ENCODE data around the gene JCHAIN. TPM values are rescaled to one million over a fixed set of nuclear protein-coding genes. Genes with fewer than 3 reads are reported as not detected.
A peak's percentile ranks its signal among the peaks of the same experiment; 100 is the strongest.

The JCHAIN gene
- total RNA-seq, 1 donor from 2014 or later = not detected

DNA sequence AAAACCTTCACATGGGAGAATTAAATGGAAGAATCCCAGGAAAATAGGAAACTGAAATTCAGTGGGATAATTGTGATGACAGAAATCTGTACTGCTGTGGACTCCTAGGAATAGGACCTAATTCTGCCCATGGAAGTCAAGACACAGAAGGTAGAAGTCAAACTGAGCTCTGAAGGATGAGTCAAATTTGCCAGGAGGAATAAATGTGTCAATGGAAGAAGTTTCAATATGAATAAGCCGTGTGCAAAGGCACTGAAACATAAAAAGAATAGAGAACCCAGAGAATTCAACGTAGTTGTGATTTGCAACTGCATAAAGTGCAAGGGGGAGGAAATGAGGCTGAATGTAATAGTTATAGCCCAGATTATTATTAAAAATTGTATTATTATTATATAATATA, 26.1 kb downstream of the JCHAIN start:
- no peak for DNase-seq (ENCODE audit: low spot score)

DNA sequence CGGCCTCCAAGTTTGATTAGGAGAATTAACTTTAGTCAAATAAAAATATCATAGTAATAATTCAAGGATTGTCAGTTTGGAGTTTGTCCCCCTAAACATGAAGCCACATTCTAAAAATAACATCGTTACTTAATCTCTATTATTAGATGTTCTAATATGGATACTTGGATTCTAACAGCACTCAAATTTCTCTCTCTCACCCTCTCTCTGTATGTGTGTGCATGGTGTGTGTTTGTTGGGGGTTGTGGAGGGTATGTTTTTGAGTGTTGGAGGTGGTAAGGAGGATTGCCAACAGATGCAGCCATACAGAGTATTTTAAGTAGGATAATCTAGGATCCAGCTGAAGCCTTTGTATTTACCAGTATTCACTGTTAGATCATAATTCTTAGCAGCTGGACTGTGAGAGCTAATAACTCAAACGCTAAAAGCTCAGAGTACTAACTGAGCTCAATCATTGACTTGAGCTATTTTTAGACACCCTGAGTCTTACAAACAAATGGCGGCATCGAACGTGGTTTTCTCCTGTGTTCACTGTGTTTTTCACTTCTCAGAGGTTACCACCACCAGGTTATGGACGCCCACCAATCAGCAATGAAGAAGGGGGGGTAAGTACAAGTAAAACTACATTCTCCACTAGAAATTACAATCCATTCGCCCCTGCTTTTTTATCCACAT, 28.9 kb downstream of the JCHAIN start:
- peak; percentile 46 for DNase-seq (ENCODE audit: low spot score)

DNA sequence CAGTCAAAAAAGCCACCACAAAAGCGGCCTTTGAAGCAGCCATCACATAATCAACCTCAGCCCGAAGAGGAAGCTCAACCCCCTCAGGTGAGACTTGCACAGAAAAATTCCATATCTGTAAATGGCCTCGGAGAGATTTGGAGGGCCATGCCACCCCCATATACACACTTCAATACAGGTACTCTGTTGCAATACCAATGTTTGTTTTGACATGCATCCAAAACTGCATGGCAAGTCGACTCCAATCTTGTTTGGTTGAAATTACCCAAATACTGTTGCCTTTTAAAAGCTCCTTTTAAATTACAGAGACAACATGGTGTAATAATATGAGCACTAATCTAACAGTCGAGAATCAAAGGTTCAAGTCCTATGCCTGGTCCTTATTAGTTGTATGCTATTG, 31.8 kb downstream of the JCHAIN start:
- no peak for DNase-seq (ENCODE audit: low spot score)

DNA sequence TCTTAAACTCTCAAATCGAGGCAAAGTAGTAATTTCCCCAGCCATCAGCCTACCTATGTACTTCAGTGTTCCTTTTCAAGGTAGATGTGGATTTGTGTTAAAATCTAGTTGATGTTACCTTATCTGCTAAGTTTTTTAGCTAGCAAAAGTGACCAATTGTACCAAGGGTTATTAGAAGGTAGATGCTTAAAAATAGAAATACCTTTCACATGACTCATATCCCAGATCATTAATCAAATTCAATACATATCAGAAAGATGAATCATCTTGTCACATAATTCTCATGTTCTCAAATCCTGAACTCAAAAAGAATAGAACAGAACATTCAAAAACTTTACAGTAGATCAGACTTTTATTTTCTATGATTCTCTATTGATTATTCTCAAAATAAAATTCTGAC, 34.3 kb downstream of the JCHAIN start:
- no peak for DNase-seq (ENCODE audit: low spot score)

DNA sequence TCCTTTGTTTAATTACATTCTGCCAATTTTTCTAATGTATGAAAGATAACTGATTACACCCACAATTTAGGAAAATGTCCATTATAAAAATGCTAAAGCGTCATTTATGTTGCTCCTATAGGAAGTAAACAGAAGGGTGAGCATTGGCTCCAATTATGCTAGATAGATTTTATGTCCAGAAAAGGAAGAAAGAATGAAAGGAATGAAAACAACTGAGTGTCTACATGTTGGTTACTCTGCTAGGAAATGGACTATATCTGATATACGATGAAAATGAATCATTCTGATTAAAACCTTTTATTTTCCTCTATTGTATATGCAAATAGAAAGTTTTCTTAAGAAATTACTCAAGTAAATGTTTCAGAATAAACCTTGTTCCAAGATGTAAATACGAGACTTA, 36.1 kb downstream of the JCHAIN start:
- DNase-seq (ENCODE audit: low spot score) = no peak

DNA sequence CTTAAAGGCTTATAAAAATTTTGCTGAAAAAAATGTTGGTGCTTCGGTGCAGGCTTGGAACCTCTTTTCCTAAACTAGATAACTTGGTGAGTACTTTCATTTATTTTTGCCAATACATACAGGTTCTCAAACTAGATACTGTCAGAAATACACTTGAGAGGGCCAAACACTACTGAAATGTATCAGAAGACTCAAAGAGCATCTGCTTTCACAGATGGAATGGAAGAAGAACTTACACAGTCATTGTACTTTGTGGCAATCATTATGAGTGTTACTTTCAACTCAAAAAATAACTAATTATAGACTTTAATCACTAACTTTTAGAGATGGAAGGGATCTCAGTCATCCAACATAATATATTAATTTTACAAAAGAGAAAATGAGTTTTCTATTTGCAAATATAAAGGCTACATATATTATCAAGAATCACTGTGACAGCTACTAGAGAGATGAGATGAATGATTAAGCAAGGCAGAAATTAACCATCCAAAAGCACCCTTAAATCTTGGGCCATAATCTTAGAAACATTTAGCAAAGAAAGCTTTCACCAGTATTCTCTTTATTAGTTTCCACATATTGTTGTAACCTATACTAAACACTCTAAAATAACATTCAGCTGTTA, 36.7 kb downstream of the JCHAIN start:
- no peak for DNase-seq (ENCODE audit: low spot score)

DNA sequence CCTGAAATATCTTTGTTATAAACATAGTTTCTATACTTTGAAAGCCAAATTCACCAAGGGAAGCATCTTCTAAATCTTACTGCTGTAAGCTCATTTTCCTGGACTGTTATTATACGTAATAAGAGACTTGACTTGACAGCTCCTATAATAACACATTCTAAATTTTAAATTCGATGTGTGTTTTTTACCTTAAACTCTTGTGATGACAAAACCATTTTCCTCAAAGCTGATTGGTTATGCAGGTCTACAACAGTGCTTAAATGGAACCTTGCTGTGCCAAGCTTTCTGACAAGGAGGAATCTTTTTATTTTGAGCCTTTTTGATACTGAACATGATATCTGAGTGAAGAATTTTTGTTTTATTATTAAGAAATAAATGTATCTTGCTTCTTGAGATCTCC, 37.9 kb downstream of the JCHAIN start, which contains the start of gene ENAM:
TSS of gene ENAM (plus strand) at position 301 of the 400 bp plus-strand sequence. CDS start 757 bp downstream, outside the sequence.
- DNase-seq (ENCODE audit: low spot score) = no peak

DNA sequence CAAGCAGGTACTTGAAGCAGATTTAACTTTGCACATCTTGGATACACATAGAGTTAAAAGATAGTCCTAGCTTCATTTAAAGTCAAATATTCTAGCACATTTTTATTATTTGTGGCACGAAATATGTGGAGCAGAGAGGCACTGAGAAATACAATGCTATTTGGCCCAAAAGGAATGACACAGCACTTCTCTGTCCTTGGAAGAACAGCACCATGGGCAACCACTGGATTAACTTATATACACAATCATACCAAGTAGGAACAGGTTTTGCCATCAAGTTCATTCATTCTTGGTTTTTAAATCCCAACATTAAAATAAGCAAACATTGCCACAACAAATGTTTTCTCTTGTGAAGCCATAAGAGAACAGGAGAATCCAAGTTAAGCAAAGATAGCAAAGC, 38.7 kb downstream of the JCHAIN start:
- no peak for DNase-seq (ENCODE audit: low spot score)

DNA sequence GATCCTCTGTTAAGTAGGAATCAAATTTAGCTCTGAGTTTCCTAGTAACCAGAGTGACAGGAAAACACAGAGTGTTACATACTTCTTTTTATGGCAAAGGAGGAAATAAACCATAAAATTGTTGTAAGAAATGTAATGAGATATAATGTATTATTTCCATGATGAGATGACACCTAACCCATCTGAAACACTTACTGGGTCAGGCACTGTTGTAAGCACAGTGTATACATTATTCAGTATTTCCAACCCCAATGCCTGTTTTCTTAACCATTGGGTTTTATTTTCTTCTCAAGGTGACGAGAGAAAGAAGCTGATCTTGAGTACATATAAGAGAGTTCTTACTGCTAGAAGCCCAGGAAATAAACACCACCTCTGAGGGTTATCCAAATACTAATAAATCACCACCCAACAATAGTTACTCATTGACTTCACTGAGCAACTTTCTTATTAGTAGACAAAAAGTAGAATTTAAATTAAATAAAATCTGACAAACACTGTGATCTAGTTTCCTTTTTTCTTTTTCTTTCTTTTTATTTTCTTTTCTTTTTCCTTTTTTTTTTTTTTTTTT, 42.0 kb downstream of the JCHAIN start:
- no peak for DNase-seq (ENCODE audit: low spot score)

DNA sequence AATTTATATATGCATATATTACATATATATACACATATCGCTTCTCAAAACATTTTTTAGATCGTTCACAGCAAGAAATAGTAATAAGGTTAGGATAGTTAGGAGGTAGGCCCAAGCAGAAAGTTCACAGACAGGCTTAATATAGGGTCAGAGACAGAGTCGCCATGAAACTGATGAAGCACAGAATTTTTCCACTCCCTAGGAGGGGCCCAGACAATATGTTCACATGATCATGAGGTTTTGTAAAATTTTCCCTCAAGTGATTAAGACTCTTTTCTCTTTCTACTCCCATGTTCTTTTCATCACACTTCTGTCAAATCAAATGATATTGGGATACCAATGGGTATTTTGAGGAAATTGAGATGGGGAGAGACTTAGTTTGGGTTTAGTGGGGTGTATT, 43.0 kb downstream of the JCHAIN start:
- DNase-seq (ENCODE audit: low spot score) = no peak

DNA sequence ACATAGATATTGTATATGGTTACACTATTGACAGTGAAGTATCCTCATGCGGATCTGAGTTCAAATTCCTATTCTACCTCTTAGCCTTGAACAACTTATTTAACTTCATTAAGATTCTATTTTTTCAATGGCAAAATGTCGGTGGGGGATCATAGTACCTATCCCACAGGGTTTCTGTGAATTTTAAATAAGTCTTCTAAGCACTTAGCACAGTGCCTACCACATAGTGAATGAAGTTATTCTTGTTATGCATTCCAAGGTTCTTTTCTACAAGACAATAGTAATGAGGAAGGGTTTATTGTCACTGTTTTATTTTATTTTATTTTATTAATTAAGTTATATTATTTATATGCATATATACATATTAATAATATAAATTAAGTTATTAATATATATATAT, 46.5 kb downstream of the JCHAIN start:
- no peak for DNase-seq (ENCODE audit: low spot score)

DNA sequence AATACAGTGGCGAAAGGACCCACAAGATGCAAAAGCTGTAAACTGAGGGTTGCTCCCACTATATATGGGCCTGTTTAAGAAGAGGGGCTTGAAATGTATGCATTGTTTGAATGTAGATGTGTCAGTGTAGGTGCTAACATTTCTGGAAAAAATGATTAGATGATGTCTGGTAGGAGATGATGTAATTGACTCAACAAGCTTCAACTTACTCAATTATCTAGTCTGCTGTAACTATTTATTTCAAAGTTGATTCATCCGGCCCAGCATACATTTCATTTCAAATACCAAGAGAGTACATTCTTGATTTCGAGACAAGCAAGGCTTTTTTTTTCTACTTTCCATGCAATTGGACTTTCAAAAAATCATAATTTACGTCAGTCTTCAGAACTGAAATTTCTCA, 47.0 kb downstream of the JCHAIN start:
- DNase-seq (ENCODE audit: low spot score) = no peak

DNA sequence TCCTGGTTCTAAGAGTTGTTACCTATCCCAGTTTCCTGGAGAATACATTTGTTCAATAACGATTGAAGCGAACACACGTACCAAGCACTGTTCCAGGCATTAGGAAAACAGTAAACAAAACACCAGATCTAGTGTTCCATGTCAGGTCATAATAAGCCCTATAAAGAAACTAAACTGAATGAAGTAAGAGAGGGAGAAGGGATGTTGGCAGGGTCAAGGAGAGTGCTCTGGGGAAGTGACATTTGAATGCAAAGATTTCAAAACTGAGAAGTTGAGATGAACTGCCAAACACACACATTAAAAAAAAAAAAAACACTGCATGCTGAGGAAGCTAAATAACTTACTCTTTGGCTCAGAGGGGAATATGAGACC, 52.1 kb downstream of the JCHAIN start:
- no peak for DNase-seq (ENCODE audit: low spot score)

DNA sequence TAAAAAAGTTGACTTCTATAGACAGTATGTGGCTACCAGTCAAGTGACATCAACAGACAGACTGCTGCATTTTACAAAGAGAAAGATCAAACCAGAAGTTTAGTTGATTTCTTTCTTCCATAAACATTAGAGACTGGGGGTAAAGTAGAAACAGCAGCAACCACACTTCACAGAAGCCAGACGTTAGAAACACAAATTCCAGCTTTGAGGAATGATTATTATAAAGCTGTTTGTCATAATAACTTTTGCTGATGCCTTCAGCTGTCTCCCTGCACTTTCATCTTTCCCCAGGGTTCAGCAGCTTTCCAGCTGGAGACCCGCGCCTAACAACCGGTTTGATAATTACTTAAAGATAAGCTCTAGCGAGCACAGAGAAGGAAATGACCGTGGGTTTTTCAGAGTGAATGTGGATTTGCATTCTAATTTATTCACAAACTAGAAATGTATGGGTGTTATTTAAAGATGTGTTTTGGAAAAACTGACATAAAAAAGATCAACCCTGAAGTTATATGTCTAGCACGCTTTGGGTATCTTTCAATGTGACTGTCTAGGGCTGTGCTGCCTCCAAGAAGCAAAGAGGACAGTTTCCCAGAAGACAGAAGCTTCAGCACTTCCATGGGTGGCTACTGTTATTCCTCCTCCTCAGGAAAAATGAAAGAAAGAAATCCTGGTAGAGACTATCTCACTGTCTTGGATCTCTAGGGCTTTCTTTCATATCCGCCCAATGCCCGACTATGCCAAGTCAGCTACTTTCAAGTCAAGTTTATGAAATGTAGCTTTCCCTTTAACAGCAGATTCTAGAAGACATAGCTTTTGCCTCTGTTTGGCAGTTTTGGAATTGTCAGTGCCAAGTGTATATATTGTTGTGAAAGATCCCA, 52.8 kb downstream of the JCHAIN start:
- peak; percentile 69 for DNase-seq (ENCODE audit: low spot score)

DNA sequence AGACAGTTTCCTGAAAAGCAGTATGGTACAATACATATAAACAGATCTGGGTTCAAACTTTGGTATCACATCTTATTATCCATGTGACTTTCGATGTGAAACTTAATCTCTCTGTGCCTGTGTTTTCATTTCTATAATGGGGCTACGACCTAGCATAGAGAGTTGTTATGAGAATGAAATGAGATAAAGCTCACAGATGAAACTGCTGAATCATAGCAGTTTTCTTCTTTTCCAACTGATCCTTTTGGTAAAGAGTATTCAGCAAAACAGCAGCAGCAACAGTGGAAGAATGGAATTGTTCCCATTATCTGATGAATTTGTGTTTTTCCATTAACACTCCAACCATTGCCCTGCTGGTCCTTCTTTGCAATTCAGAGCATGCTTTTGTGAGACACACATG, 58.0 kb downstream of the JCHAIN start:
- DNase-seq (ENCODE audit: low spot score) = no peak

DNA sequence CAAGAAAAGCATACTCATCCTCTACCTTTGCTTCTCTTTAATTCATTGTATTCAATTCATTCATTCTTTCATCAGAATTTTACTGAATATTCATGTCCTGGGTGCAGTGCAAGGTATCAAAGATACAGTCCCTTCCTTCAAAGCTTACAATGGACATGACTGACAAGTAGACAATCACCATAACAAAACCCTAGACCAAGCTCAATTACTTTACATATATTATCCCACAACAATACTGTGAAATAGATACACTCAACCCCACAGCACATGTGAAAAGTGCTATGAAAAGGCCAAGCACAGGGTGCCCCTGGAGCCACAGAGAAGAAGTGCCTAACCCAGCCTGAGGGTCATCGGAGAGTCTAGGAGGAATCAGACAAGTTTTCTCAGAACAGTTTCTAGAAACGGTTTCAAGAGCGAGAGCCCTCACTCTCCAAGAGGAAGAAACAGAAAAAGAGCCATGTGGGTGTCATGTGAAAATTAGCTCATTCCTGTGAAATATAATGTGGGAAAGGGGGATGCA, 58.9 kb downstream of the JCHAIN start:
- no peak for DNase-seq (ENCODE audit: low spot score)

DNA sequence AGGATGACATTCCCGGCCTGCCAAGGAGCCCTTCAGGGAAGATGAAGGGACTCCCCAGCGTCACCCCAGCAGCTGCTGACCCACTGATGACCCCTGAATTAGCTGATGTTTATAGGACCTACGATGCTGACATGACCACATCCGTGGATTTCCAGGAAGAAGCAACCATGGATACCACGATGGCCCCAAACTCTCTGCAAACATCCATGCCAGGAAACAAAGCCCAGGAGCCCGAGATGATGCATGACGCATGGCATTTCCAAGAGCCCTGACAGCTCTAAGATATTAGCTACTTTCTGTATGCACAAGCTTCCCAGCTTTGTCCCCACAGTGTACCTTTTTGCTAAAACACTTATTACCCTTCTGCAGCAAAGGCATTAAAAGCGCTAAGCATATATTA, 59.8 kb downstream of the JCHAIN start:
- DNase-seq (ENCODE audit: low spot score) = no peak

Other genes with a start within 250 kb of the JCHAIN start
- gene MUC7, start 194.3 kb downstream of the JCHAIN start, total RNA-seq (ENCODE audit: insufficient read depth, low replicate concordance) = 10.8 TPM
- 0.96 TPM for gene AMTN, start 147.9 kb downstream of the JCHAIN start, total RNA-seq (ENCODE audit: insufficient read depth, low replicate concordance)
- gene AMBN, start 74.3 kb downstream of the JCHAIN start, total RNA-seq (ENCODE audit: insufficient read depth, low replicate concordance) = 7.9 TPM
- 1.4 TPM for gene ENAM, start 37.8 kb downstream of the JCHAIN start, total RNA-seq (ENCODE audit: insufficient read depth, low replicate concordance)
- gene UTP3, start 22.0 kb upstream of the JCHAIN start, total RNA-seq (ENCODE audit: insufficient read depth, low replicate concordance) = 14.4 TPM
- 68.9 TPM for gene RUFY3, start 55.5 kb upstream of the JCHAIN start, total RNA-seq (ENCODE audit: insufficient read depth, low replicate concordance)
- 47.4 TPM for gene GRSF1, start 173.4 kb upstream of the JCHAIN start, total RNA-seq (ENCODE audit: insufficient read depth, low replicate concordance)
- gene MOB1B, start 235.9 kb upstream of the JCHAIN start, total RNA-seq (ENCODE audit: insufficient read depth, low replicate concordance) = 20.5 TPM

All from umbilical cord (tissue), 2 donors.